Measurements from ENCODE around the gene MT1F.

Gene MT1F

GRCh38 chr16:56626685-56627084, 31.1 kb upstream of the MT1F start:
- no peak for DNase-seq (ENCODE audit: extremely low read depth, low read depth)

DNA sequence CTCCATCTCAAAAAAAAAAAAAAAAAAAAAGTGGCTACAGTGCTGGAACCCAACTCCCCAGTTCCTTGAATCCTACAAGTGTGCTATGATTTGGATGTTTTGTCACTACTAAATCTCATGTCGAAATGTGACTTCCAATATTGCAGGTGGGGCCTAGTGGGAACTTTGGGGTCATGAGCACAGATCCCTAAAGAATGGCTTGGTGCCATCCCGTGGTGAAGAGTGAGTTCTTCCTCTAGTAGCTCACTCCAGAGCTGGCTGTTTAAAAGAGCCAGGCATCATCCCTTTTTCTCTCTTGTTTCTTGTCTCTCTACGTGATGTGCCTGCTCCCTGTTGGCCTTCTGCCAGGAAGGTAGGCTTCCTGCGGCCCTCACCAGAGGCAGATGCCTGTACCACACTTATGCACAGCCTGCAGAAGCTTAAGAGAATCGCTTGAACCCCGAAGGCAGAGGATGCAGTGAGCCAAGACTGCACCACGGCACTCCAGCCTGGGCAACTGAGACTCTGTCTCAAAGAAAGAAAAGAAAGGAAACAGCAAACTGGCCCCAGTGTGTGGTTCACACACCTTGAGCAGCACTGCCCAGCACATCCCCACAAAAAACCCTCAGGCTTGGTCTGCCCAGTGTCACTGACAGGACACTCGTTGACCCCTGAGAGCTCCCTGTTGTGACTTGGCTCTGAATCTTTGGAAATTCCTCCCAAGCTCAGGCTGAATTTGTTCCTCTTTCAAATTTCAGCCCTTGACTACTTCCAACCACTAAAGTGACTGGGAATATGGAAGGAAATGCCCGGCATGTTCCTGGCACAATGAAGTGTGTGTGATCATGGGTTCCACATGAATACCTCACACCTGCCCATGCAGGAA, 29.0 kb upstream of the MT1F start:
- DNase-seq (ENCODE audit: extremely low read depth, low read depth) = no peak
- TF ChIP-seq, protein P1, sequence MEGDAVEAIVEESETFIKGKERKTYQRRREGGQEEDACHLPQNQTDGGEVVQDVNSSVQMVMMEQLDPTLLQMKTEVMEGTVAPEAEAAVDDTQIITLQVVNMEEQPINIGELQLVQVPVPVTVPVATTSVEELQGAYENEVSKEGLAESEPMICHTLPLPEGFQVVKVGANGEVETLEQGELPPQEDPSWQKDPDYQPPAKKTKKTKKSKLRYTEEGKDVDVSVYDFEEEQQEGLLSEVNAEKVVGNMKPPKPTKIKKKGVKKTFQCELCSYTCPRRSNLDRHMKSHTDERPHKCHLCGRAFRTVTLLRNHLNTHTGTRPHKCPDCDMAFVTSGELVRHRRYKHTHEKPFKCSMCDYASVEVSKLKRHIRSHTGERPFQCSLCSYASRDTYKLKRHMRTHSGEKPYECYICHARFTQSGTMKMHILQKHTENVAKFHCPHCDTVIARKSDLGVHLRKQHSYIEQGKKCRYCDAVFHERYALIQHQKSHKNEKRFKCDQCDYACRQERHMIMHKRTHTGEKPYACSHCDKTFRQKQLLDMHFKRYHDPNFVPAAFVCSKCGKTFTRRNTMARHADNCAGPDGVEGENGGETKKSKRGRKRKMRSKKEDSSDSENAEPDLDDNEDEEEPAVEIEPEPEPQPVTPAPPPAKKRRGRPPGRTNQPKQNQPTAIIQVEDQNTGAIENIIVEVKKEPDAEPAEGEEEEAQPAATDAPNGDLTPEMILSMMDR (IDR thresholded peaks at IDR 0.05; ENCODE audit: low read depth, low read length, missing control alignments) = no peak

More at GRCh38 chr16:56626685-56627084, 31.1 kb upstream of the MT1F start:
- peak overlapping the region; percentile 80 for H3K4me3 ChIP-seq (replicated peaks; ENCODE audit: low read depth, low read length)
- TF ChIP-seq, protein P1 (IDR thresholded peaks at IDR 0.05; ENCODE audit: low read depth, low read length, missing control alignments) = no peak

DNA sequence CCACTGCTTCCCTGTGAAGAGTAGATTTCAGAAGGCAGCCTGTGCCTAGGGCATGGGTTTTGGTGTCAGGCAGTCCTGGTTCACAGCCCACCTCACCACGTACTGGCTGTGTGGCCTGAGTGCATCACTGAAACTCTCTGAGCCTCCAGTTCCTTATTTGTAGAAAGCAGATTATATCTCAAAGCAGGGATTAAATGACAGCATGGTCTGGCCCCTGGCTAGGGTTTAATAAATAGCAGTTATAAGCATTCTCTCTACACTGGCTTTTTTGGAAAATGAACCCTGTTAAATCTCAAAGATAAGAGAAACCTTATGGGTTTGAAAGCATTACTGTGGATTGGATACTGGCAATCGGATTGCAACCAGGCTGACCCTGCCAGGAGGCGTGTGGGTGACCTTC, 28.2 kb upstream of the MT1F start:
- no peak for DNase-seq (ENCODE audit: extremely low read depth, low read depth)
- TF ChIP-seq, protein P1 (IDR thresholded peaks at IDR 0.05; ENCODE audit: low read depth, low read length, missing control alignments) = no peak
- H3K4me3 ChIP-seq (replicated peaks; ENCODE audit: low read depth, low read length) = no peak overlapping the region

More for the DNA sequence above, 29.0 kb upstream of the MT1F start:
- H3K4me3 ChIP-seq (replicated peaks; ENCODE audit: low read depth, low read length) = no peak overlapping the region

DNA sequence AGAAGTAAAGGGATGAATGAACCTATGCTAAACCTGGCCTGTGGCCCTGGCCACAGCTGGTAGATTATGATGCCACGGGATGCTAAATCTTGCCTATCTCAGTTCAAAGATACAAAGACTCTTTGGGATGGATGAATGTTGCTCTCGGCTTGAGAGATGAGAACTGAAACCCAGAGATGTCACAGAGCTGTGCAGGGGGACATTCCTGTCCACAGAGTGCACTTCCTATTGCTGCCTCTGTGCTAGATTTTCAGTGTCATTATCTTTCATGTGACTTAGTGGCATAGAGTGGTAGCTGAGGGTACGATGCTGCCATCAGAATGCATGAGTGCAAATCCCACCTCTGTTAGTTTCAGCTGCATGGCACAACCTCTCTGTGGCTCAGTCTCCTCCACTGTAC, 27.6 kb upstream of the MT1F start:
- no peak overlapping the region for H3K4me3 ChIP-seq (replicated peaks; ENCODE audit: low read depth, low read length)
- TF ChIP-seq, protein P1 (IDR thresholded peaks at IDR 0.05; ENCODE audit: low read depth, low read length, missing control alignments) = no peak
- DNase-seq (ENCODE audit: extremely low read depth, low read depth) = no peak

DNA sequence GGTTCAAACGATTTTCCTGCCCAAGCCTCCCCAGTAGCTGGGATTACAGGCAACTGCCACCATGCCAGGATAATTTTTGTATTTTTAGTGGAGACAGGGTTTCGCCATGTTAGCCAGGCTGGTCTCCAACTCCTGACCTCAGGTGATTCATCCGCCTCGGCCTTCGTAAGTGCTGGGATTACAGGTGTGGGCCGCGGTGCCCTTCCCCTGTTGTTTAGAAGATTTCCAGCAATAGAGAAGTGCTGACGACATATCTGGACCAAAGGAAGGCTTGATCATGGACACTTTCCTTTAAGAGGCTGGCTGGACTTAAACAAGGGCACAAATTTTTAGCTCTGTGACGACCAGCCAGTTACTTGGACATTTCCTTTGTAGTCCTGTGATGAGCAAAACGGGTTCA, 26.6 kb upstream of the MT1F start:
- TF ChIP-seq, protein P1 (IDR thresholded peaks at IDR 0.05; ENCODE audit: low read depth, low read length, missing control alignments) = no peak
- H3K4me3 ChIP-seq (replicated peaks; ENCODE audit: low read depth, low read length) = no peak overlapping the region
- DNase-seq (ENCODE audit: extremely low read depth, low read depth) = no peak

- peak overlapping the region; percentile 33; the same call in 1 of the 2 replicates for H3K4me3 ChIP-seq (replicated peaks; ENCODE audit: low read depth, low read length)
- TF ChIP-seq, protein P1 (IDR thresholded peaks at IDR 0.05; ENCODE audit: low read depth, low read length, missing control alignments) = no peak
- DNase-seq (ENCODE audit: extremely low read depth, low read depth) = no peak
Observed at GRCh38 chr16:56631832-56632155, 26.0 kb upstream of the MT1F start.
